Mucosa of descending colon (tissue), 3 donors: Measurements from ENCODE around the gene KANK4. TPM values are rescaled to one million over a fixed set of nuclear protein-coding genes. Genes with fewer than 3 reads are reported as not detected.

Source experiments
- ATAC-seq: fragments of 200-7000 bp; cut with Tn5 transposase; one replicate; pipeline ENCODE4 v1.9.1; 2020; ENCODE audit warnings: mild to moderate bottlenecking, moderate library complexity
- DNase-seq, 3 donors: peaks; one replicate each; pipeline ENCODE4 v3.0.0-alpha.2; 2020
- H3K36me3 ChIP-seq: fragments of 200-600 bp; one replicate; pipeline ENCODE4 v1.8.0; 2021; ENCODE audit warnings: low read depth, mild to moderate bottlenecking
- H3K4me1 ChIP-seq: fragments of 200-600 bp; one replicate; pipeline ENCODE4 v1.8.0; 2021; ENCODE audit warnings: low read depth, mild to moderate bottlenecking
- H3K4me3 ChIP-seq: fragments of 200-600 bp; one replicate; pipeline ENCODE4 v1.8.0; 2021; ENCODE audit warnings: mild to moderate bottlenecking
- H3K9me3 ChIP-seq: fragments of 200-600 bp; one replicate; pipeline ENCODE4 v1.8.0; 2021; ENCODE audit warnings: mild to moderate bottlenecking
- intact Hi-C, 2 donors: fragments of 100-400 bp; cut with DNase I in 1 of 2; cut with micrococcal nuclease in 1 of 2; formaldehyde crosslinking; loops; one replicate each; pipeline versions ENCODE4 v1.11.0 to v1.11.1; 2022; cut with DNase I, micrococcal nuclease
- long read RNA-seq, 2 donors: library from polyadenylated mRNA; unstranded; transcript quantifications; one replicate each; pipeline ENCODE4 v2.0.0, GENCODE V29; 2019 to 2021
- total RNA-seq, 3 donors: library from RNA; stranded (reverse); fragmentation: NEBNext Ultra II Directional in 2 of 3; extraction: Animal tissue kit (Norgen Biotek cat#: 25700) in 2 of 3; gene quantifications; one replicate each; pipeline versions ENCODE4 v1.2.1 to v1.2.4, GENCODE V29; 2021 to 2023
- TF ChIP-seq, protein P1 (sequence below): fragments of 200-600 bp; IDR thresholded peaks from one replicate; pipeline ENCODE4 v1.8.0; 2022; ENCODE audit warnings: antibody characterized with exemption, mild to moderate bottlenecking
- donor health status: DM: no; HTN: no; CAD: no; lungs with moderate emphysema.
- donor health status: DM: no; HTN: no; CAD: no.
- donor health status: DM: no; HTN: yes; CAD: no.

KANK4 gene
- total RNA-seq = 1 to 10 TPM; 1.6 to 2.6 (median 1.7) TPM
- long read RNA-seq, donor 1, full-length matches to known transcripts = 1 of 1 reads
- long read RNA-seq, donor 1, partial matches to known transcripts = 0 of 1 reads
- long read RNA-seq, donor 1, other reads (novel, unspliced or antisense) = 0 of 1 reads
- long read RNA-seq, donor 2, partial matches to known transcripts = 0 of 4 reads
- long read RNA-seq, donor 2, other reads (novel, unspliced or antisense) = 4 of 4 reads

DNA sequence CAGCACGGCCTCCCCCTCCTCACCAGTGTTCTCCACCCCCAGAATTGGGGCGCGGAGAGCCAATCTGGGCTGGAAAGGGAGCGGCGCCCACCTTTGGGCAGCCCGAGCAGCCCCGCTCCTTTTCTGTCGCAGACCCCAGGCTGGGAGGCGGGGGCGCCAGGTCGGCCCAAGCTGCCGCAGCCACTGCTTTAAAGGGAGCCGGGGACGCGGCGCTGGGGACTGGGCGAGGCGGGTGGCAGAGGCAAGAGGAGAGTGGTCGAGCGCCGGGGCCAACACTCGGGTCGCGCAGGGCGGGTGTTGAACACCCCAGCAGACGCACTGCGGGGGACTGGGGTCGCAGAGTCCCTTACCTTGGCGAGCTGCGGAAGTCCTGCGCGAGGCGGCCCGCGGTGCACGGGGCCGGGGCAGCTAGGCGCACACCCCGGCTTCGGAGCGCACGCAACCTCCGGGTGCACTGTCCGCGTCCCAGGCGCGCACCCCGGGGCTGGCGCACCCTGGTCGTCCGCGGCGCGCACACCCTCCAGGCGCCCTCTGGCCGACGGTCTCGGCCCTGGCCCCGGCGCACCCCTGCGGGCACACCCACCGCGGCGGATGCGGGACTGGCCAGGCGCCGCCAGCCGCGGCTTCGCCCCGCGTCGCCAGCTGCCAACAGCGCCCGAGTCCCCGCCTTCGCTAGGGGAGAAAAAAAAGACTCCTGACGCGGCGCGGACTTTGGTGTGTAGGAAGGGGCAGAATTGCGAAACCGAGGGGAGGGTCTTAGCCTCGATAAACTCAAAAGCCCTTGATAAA lies at the start of gene KANK4:
Gene KANK4 (minus strand): TSS at position 679 of the 789 bp plus-strand sequence. CDS start 37,870 bp downstream, outside the sequence.
- peak in 2 of 3 donors; percentile 35 to 65 for DNase-seq
- intact Hi-C loops = no loop called here
- Histone ChIP-seq H3K4me1 (peaks cover 9% of the 10 kb centered on the region), H3K9me3 (no peaks in the 10 kb centered on the region), H3K4me3 (no peak within 1 kb of the TSS), H3K36me3 (no peaks in the 10 kb centered on the region)
- TF ChIP-seq, protein P1, sequence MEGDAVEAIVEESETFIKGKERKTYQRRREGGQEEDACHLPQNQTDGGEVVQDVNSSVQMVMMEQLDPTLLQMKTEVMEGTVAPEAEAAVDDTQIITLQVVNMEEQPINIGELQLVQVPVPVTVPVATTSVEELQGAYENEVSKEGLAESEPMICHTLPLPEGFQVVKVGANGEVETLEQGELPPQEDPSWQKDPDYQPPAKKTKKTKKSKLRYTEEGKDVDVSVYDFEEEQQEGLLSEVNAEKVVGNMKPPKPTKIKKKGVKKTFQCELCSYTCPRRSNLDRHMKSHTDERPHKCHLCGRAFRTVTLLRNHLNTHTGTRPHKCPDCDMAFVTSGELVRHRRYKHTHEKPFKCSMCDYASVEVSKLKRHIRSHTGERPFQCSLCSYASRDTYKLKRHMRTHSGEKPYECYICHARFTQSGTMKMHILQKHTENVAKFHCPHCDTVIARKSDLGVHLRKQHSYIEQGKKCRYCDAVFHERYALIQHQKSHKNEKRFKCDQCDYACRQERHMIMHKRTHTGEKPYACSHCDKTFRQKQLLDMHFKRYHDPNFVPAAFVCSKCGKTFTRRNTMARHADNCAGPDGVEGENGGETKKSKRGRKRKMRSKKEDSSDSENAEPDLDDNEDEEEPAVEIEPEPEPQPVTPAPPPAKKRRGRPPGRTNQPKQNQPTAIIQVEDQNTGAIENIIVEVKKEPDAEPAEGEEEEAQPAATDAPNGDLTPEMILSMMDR = no peak
- peak; percentile 89 for ATAC-seq

DNA sequence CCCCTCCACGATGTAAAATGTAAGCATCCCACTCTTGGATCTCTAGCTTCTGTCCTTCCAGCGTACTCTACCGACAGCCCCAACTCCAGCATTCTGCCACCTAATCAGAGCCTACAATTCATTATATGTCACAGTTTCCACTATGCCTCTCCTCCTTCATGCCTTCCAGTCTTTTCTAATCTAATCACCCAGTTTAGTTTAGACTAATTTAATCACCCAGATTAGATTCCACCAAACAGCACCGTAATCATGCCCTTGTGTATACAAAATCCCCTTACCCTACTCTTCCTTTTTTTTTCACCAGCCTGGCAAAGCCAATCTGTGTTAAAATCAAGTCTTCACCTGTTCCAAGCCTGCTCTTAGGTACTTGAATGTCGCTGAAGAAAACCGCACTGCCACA lies 49.8 kb upstream of the KANK4 start:
- Histone ChIP-seq H3K4me1 (no peaks in the 10 kb centered on the region), H3K36me3 (no peaks in the 10 kb centered on the region), H3K4me3 (no peak overlapping the region), H3K9me3 (peaks cover 2% of the 10 kb centered on the region)
- TF ChIP-seq, protein P1 = no peak
- DNase-seq (no peak), ATAC-seq (no peak)
- intact Hi-C loops = no loop called here

GRCh38 chr1:62367005-62367557 lies 47.8 kb upstream of the KANK4 start:
- H3K4me1 ChIP-seq = no peaks in the 10 kb centered on the region
- ATAC-seq (no peak), DNase-seq (no peak)
- intact Hi-C loops = no loop called here
- H3K36me3 ChIP-seq = no peaks in the 10 kb centered on the region
- H3K4me3 ChIP-seq = no peak overlapping the region
- peaks cover 2% of the 10 kb centered on the region for H3K9me3 ChIP-seq
- TF ChIP-seq, protein P1 = no peak

GRCh38 chr1:62364721-62365120 lies 45.5 kb upstream of the KANK4 start:
- TF ChIP-seq, protein P1 = no peak
- Histone ChIP-seq H3K9me3 (peaks cover 2% of the 10 kb centered on the region), H3K4me3 (no peak overlapping the region), H3K4me1 (no peaks in the 10 kb centered on the region), H3K36me3 (no peaks in the 10 kb centered on the region)
- DNase-seq (no peak), ATAC-seq (no peak)
- intact Hi-C loops = no loop called here

GRCh38 chr1:62362926-62363325 lies 43.7 kb upstream of the KANK4 start:
- Histone ChIP-seq H3K4me1 (no peaks in the 10 kb centered on the region), H3K9me3 (peaks cover 2% of the 10 kb centered on the region), H3K4me3 (no peak overlapping the region), H3K36me3 (no peaks in the 10 kb centered on the region)
- TF ChIP-seq, protein P1 = no peak
- DNase-seq (no peak), ATAC-seq (no peak)
- intact Hi-C loops = no loop called here
